Measurements from ENCODE around the gene TTC7B. TPM values are rescaled to one million over a fixed set of nuclear protein-coding genes. Genes with fewer than 3 reads are reported as not detected.

Gene TTC7B
- total RNA-seq, 1 donor from 2014 or later: 40.4 TPM

DNA sequence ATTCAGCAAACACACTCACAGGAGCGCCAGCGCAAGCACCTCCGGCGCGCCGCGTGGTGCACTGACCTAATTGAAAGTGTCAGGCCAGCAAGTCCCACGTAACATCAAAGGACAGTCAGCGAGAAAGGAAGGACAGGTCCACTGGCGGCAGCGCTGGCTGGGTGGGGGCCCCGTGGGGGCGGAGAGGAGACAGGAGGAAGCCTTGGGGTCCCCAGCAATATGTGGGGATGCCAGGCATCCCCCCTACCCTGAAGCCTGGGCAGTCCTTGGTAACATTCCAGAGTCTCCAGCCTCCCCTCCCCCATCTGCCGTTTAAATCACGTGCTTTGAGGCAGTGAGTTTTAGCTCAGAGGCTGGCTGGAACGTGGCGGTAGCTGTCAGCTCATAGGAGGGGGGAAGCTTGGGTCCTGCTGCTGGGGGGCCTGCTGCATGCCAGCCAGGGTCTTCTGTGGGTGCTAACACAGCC, 260.2 kb downstream of the TTC7B start:
- TF ChIP-seq, protein P1, sequence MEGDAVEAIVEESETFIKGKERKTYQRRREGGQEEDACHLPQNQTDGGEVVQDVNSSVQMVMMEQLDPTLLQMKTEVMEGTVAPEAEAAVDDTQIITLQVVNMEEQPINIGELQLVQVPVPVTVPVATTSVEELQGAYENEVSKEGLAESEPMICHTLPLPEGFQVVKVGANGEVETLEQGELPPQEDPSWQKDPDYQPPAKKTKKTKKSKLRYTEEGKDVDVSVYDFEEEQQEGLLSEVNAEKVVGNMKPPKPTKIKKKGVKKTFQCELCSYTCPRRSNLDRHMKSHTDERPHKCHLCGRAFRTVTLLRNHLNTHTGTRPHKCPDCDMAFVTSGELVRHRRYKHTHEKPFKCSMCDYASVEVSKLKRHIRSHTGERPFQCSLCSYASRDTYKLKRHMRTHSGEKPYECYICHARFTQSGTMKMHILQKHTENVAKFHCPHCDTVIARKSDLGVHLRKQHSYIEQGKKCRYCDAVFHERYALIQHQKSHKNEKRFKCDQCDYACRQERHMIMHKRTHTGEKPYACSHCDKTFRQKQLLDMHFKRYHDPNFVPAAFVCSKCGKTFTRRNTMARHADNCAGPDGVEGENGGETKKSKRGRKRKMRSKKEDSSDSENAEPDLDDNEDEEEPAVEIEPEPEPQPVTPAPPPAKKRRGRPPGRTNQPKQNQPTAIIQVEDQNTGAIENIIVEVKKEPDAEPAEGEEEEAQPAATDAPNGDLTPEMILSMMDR (conservative IDR thresholded peaks at IDR 0.05): no peak
- H3K4me1 Mint-ChIP-seq (ENCODE audit: unreplicated experiment): peaks cover 18% of the 10 kb centered on the region
- H3K27me3 Mint-ChIP-seq: no peaks in the 10 kb centered on the region
- H3K4me3 Mint-ChIP-seq: peak overlapping the region; percentile 86
- DNase-seq (ENCODE audit: extremely low spot score, unreplicated experiment): no peak
- H3K9me3 Mint-ChIP-seq: no peaks in the 10 kb centered on the region
- peak overlapping the region; percentile 71 for H3K27ac Mint-ChIP-seq
- H3K36me3 Mint-ChIP-seq: no peaks in the 10 kb centered on the region

DNA sequence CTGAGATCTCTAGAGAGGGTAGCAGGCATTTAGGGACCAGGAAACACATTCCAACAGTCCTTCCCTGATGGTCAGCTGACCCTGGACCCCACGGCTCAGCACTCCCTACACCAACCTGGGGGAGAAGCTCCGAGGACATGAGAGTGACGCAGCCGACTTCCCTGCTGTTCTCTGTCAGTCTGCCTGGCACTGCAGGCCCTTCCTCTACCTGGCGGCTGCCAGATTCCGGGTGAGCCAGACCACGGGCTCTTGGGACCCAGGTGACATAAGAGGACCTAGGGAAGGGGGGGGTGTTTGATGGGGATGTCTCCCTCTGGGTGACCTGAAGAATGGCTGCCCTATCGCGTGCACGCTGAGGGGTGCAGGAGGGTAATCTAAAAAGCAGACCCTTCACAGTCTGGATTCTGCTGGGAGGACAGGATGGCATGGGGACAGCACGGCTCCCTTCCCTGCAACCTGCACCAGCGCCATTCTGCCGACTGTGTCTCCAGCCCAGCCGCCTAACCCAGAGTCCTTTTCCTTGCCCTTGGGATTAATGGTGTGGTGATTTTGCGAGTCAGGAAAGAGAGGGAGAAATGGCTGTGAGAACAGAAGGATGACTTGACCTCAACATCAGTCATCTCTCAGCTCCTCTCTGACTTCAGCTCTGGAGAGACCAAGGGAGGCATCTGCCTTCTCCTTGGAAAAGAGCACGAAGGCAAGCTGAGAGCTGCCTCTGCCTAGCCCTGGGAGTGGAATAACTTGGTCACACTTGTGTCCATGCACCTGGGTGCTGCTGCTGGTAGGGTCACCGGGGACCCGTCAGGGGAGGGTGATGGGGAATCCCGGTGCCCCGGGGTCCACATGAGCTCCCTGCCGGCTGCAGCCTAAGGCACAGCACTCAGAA, 260.9 kb downstream of the TTC7B start:
- H3K27me3 Mint-ChIP-seq: no peaks in the 10 kb centered on the region
- peak overlapping the region; percentile 86 for H3K4me3 Mint-ChIP-seq
- no peak for DNase-seq (ENCODE audit: extremely low spot score, unreplicated experiment)
- peak overlapping the region; percentile 71 for H3K27ac Mint-ChIP-seq
- peaks cover 13% of the 10 kb centered on the region for H3K4me1 Mint-ChIP-seq (ENCODE audit: unreplicated experiment)
- H3K9me3 Mint-ChIP-seq: no peaks in the 10 kb centered on the region
- TF ChIP-seq, protein P1 (conservative IDR thresholded peaks at IDR 0.05): no peak
- peaks cover under 1% of the 10 kb centered on the region for H3K36me3 Mint-ChIP-seq

DNA sequence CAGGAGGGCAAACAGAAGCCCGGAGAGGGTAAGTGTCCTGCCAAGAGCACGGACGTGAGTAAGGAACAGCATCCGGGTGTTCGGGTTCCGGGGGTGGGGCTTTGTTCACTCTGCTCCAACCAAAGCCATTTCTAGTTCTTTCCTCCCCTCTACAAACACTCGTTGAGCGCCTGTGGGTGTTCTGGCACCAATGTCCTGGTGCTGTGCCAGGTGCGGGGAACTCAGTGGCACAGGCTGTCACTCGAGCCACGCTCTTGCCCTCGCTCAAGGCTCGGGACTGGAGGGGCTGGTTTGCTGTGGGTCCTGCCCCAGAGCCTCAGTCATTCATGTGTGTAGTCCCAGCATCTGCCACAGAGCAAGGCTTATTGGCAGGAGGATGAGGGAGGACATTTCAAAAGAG, 261.9 kb downstream of the TTC7B start:
- Mint-ChIP-seq H3K9me3 (no peaks in the 10 kb centered on the region), H3K27ac (no peak overlapping the region), H3K4me1 (ENCODE audit: unreplicated experiment) (peaks cover 23% of the 10 kb centered on the region), H3K27me3 (no peaks in the 10 kb centered on the region), H3K4me3 (no peak overlapping the region), H3K36me3 (peaks cover 3% of the 10 kb centered on the region)
- TF ChIP-seq, protein P1 (conservative IDR thresholded peaks at IDR 0.05): no peak
- DNase-seq (ENCODE audit: extremely low spot score, unreplicated experiment): no peak

DNA sequence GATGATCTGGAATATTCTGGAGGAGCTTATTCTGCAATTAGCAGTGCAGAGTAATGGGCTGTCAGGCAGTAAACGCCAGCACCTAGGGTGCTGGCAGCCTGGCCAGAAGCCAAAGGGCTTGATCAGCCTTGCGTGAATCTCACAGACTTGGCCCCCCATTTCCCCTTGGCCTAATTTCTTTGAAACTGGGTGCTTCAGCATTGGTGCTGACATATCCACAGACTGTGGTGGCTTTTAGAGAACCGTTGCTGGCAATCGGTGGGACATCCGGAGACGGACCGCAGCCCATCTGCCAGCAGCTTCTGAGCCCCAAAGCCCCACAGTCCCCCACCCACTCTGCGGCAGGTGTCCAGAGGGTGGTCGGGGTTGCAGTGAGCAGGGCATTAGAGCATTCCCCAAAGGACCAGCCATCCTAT, 262.3 kb downstream of the TTC7B start:
- Mint-ChIP-seq H3K27ac (no peak overlapping the region), H3K27me3 (no peaks in the 10 kb centered on the region), H3K9me3 (no peaks in the 10 kb centered on the region), H3K36me3 (peaks cover 3% of the 10 kb centered on the region), H3K4me1 (ENCODE audit: unreplicated experiment) (peaks cover 23% of the 10 kb centered on the region), H3K4me3 (no peak overlapping the region)
- DNase-seq (ENCODE audit: extremely low spot score, unreplicated experiment): no peak
- TF ChIP-seq, protein P1 (conservative IDR thresholded peaks at IDR 0.05): no peak

DNA sequence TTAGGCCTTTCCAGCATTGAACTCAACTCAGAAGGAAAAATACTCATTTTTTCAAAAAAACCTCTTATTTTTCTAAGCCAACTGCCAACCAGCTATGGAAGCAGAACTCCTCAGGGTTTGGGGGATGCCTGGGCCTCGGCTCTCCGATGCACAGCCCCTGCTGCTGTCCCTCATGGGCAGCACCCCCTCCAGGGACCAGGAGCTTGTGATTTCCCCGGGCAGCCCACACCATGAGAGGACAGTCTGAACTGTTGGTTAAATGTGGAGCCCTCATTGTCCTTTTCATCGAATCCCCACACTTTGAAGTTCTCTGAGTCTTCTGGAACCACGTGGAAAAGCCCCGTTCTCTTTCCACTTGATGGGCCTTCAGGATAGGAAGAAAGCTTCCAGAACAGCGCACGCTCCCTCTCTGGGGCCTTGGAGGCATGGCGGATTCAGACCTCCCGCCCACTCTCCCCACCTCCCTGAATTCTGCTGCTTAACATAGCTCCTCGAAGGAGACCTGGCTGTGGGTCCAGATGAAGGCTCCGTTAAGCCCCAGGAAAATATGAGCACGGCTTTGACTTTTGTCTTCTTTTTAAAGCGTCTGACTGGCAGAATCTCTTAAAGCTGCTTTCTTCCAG, 262.8 kb downstream of the TTC7B start:
- no peak for DNase-seq (ENCODE audit: extremely low spot score, unreplicated experiment)
- no peak overlapping the region for H3K27ac Mint-ChIP-seq
- H3K4me3 Mint-ChIP-seq: no peak overlapping the region
- H3K4me1 Mint-ChIP-seq (ENCODE audit: unreplicated experiment): peaks cover 24% of the 10 kb centered on the region
- H3K36me3 Mint-ChIP-seq: peaks cover 3% of the 10 kb centered on the region
- TF ChIP-seq, protein P1 (conservative IDR thresholded peaks at IDR 0.05): no peak
- no peaks in the 10 kb centered on the region for H3K9me3 Mint-ChIP-seq
- no peaks in the 10 kb centered on the region for H3K27me3 Mint-ChIP-seq

All from type B pancreatic cell (in vitro differentiated cells).